ENCODE results near the gene KNCN.

Gene KNCN

DNA sequence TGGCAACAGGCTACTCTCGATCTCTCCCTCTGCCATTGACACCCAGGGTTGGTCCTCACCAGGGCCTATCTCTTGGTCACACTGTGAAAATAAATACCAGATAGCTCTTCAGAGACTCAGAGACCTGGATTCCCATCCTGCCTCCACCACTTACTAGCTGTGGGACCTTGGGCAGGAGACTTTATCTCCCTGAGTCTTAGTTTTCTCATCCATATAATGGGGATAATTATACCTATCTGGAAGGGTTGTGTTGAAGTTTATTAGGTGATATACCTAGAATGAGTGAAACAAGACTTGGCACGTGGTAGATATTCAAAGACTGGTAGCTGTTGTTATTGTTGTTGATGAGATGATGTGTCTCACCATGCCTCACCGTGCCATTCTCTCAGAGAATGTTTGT is 54.4 kb downstream of the KNCN start:
- no peak for DNase-seq (ENCODE audit: low read depth)

DNA sequence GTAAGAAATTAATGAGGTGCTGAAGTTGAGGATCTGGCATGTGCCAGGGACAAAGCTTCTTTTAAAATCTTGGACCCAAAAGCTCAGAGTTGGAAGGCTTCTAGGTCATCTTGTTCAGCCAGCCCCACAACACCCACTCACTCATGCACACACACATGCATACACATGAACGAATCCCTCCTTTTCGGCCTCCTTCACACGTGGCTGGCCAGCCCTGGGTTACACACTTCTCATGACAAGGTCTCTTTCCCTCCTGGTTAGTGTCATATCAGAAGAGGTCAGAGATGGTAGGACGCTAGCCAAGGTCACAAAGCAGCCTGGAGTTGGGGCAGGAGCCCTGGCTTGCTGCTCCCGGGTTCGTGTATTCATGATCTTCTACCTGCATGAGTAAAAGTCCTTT is 54.9 kb downstream of the KNCN start:
- no peak for DNase-seq (ENCODE audit: low read depth)

DNA sequence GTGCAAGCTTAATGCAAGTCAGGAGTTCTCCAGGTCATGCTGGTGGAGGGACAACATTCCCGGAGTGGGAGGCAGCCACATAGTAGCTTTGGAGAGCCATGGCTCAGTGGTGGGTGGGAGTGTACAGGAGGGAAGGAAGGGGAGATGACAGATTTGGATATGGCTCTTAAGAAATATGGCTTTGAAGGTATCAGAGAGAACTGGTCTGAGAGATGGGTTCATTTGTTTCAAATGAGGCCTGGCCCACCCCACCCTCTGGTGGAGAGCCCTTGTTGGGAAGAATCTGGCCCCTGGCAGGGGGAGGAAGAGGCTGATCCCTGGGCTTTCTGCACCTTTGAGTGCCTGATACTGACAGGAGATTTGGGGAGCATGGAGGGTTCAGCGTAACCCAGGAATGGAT is 55.7 kb downstream of the KNCN start:
- no peak for DNase-seq (ENCODE audit: low read depth)

All from CMK (cell line).